HG02885 (cell line): ENCODE measurements around the gene TRAPPC12.
"Not testable (repeated sequence)": the region's sequence is repeated elsewhere in the genome, so short reads cannot be mapped to it uniquely, and the experiment has no call there.

ENCODE experiments used
- ATAC-seq: cut with Tn5 transposase; IDR thresholded peaks from one replicate; pipeline ENCODE4 v1.9.1; 2021; ENCODE audit warnings: mild to moderate bottlenecking; ENCODE audit not compliant: unreplicated experiment, poor library complexity

Gene TRAPPC12

GRCh38 chr2:3493615-3494007, 114.1 kb downstream of the TRAPPC12 start:
- no peak for ATAC-seq

DNA sequence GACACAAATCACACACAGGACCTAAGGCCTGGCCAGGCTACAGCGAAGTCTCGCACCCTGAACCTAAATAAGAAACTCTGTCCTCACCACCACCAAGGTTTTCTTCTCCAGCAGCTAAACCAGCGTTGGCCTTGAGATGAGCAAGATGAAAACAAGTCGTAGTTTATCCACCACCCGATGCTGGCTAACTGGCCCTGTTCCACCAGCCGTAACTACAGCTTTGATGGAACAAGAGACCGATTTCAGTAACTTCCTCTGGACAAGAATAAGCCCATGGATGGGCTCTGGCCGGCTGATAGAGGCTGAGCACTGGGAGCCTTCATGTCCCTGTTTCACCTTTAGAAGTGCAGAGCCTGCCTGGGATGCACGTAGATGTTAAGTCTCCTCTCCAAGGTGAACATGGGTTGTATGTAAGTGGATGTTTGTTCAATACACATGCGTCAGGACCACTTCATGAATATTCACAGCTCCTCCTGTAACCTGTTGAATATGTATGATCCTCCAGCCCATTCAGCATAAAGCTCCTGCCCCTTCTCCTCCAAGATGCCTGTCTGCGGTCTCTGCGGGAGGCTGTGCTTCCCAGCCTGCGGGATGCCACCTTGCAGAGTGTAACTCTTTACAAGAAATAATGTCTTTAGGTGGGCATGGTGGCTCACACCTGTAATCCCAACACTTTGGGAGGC, 115.6 kb downstream of the TRAPPC12 start:
- no peak for ATAC-seq

- ATAC-seq, result not testable (repeated sequence)
Measured at GRCh38 chr2:3496708-3497080, 117.2 kb downstream of the TRAPPC12 start.

- ATAC-seq, result no peak
Measured at GRCh38 chr2:3498783-3499394, 119.4 kb downstream of the TRAPPC12 start.

GRCh38 chr2:3500326-3500899, 120.9 kb downstream of the TRAPPC12 start:
- no peak for ATAC-seq

- ATAC-seq, result no peak
Measured at GRCh38 chr2:3503046-3503445, 123.6 kb downstream of the TRAPPC12 start.

DNA sequence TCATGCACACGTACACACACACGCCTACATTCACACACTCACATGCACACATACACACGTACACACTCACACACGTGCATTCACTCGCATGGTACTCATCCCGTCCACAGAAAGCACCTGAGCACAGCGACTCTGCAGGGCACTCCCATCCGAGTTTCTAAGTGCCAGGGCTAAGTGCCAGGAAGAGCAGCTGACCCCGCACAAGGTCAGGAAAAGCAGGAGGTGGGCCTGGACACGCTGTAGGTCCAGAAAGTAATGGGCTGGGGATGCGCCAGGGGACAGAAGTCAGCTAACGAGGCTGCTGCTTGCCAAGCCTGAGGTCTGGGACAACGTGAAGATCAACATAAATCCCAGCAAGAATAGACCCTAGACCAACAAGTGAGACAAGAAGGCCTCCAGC, 124.0 kb downstream of the TRAPPC12 start:
- ATAC-seq, result no peak

DNA sequence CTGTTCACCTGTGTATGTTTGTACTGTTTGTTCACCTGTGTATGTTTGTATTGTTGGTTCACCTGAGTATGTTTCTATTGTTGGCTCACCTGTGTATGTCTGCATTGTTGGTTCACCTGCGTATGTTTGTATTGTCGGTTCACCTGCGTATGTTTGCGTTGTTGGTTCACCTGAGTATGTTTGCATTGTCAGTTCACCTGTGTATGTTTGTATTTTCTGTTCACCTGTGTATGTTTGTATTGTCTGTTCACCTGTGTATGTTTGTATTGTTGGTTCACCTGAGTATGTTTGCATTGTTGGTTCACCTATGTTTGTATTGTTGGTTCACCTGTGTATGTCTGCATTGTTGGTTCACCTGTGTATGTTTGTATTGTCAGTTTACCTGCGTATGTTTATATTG, 125.2 kb downstream of the TRAPPC12 start:
- no peak for ATAC-seq

GRCh38 chr2:3505771-3506170, 126.3 kb downstream of the TRAPPC12 start:
- no peak for ATAC-seq

- no peak for ATAC-seq
Measured at GRCh38 chr2:3512086-3512485, 132.6 kb downstream of the TRAPPC12 start.

- no peak for ATAC-seq
Measured at GRCh38 chr2:3513026-3513810, 133.7 kb downstream of the TRAPPC12 start.

GRCh38 chr2:3515438-3515837, 135.9 kb downstream of the TRAPPC12 start:
- ATAC-seq, result not testable (repeated sequence)

GRCh38 chr2:3516831-3517230, 137.3 kb downstream of the TRAPPC12 start:
- no peak for ATAC-seq

GRCh38 chr2:3517948-3518495, 138.5 kb downstream of the TRAPPC12 start:
- ATAC-seq, result no peak

DNA sequence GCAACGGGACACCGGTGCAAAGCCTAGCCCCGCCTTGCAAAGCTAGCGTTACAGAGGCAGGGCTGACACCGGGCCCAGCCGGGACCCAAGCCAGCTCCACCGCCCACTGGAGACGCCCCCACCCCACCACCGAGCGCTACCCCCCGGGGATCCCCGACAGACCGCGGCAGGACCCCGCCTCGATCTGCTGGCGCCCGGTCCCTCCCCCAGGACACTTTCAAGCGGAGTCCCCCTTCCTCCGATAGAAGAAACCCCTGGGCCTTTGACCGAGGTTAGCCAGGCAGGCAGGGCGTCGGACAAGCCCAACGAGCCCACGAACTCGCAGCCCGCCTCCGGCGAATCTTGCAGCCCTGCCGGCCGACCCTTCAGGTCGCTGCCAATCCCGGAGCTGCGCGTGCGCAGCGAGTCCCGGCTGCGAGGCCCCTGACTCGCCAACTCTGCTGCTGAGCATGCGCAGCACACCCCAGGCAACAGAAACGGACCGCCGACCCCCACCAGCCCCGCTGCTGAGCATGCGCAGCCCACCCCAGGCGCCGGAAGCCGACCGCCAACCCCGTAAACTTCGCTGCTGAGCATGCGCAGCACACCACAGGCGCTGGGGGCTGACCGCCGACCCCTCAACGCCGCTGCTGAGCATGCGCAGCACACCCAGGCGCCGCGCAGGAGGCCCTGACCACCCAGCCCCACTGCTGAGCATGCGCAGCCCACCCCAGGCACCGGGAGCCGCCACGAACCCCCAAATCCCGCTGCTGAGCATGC, 139.2 kb downstream of the TRAPPC12 start:
- peak; percentile 81 for ATAC-seq

- ATAC-seq, result peak; percentile 65
Measured at GRCh38 chr2:3519255-3520205, 140.0 kb downstream of the TRAPPC12 start, which contains the start of gene ADI1. Gene ADI1 (minus strand): TSS chr2:3519531. CDS start chr2:3519487, 44 bp downstream.

GRCh38 chr2:3520591-3520990, 141.1 kb downstream of the TRAPPC12 start:
- no peak for ATAC-seq

- no peak for ATAC-seq
Measured at GRCh38 chr2:3522961-3523421, 143.5 kb downstream of the TRAPPC12 start.

GRCh38 chr2:3523551-3524041, 144.1 kb downstream of the TRAPPC12 start:
- ATAC-seq, result no peak
